Pancreas (tissue), 10 donors: ENCODE data around the gene UROS. TPM values are rescaled to one million over a fixed set of nuclear protein-coding genes. Genes with fewer than 3 reads are reported as not detected.

ENCODE experiments used
- ATAC-seq, 4 donors: fragments of 200-7000 bp; cut with Tn5 transposase; one replicate each; pipeline versions ENCODE4 v1.8.0 to v1.9.1; 2020; ENCODE audit warnings: mild to moderate bottlenecking in 4 of 4, moderate library complexity in 4 of 4
- DNase-seq, 6 donors: peaks; one replicate each; pipeline ENCODE4 v3.0.0-alpha.2; 2020
- FAIRE-seq: peaks from 2 replicates; lab custom pipeline; 2012; peaks lifted over from hg19 to GRCh38; lab: Jason Lieb, UNC
- H3K27ac ChIP-seq, 4 donors: fragments of 200-600 bp; sonication (generic); 1 replicate in 3 of 4; 2 replicates in 1 of 4; pipeline versions ENCODE4 v1.5.0 to v1.8.0; 2020
- H3K27me3 ChIP-seq, 4 donors: fragments of 200-600 bp; one replicate each; pipeline ENCODE4 v1.8.0; 2021
- H3K36me3 ChIP-seq, 3 donors: fragments of 200-600 bp; sonication (generic) in 1 of 3; one replicate each; pipeline versions ENCODE4 v1.5.0 to v1.8.0; 2020 to 2021
- H3K4me1 ChIP-seq, 3 donors: fragments of 200-600 bp; one replicate each; pipeline ENCODE4 v1.8.0; 2021
- H3K4me3 ChIP-seq, 4 donors: fragments of 200-600 bp; sonication (generic) in 2 of 4; one replicate each; pipeline versions ENCODE4 v1.5.0 to v1.8.0; 2020 to 2021
- H3K9me3 ChIP-seq, 4 donors: fragments of 200-600 bp; one replicate each; pipeline ENCODE4 v1.8.0; 2021
- WGBS, 2 donors: extraction: QIAGEN DNeasy Blood & Tissue Kit; methylation state at CpG; one replicate each; pipeline ENCODE4 v1.1.7; 2013; 5-methylcytosine and 5-hydroxymethylcytosine counted together
- intact Hi-C, 3 donors: fragments of 100-400 bp; cut with DNase I; formaldehyde crosslinking; loops; one replicate each; pipeline versions ENCODE4 v1.11.1 to v1.14.2; 2022
- polyA plus RNA-seq, 2 donors: library from polyadenylated mRNA; stranded (reverse); fragments of 200-250 nt; gene quantifications; one replicate each; pipeline ENCODE4 v1.2.3, GENCODE V29; 2013
- total RNA-seq, 6 donors: library from RNA; stranded (reverse); fragmentation: NEBNext Ultra II Directional in 4 of 6; extraction: Animal tissue kit (Norgen Biotek cat#: 25700) in 4 of 6; gene quantifications; one replicate each; pipeline versions ENCODE4 v1.2.1 to v1.2.4, GENCODE V29; 2021 to 2023
- TF ChIP-seq, protein P1 (sequence below), 4 donors: fragments of 200-600 bp; sonication (generic) in 3 of 4; IDR thresholded peaks; one replicate each; pipeline versions ENCODE4 v1.5.0 to v1.8.0; 2021; ENCODE audit warnings: antibody characterized with exemption in 4 of 4
- donor health status: healthy with polysubstance abuse.
- donor health status: DM: no; HTN: no; CAD: no; lungs with moderate emphysema.
- donor health status: DM: no; HTN: no; CAD: no.
- donor health status: control.
- donor health status: control.
- donor health status: Bipolar disorder and iron deficiency.
- donor health status: DM: yes; HTN: yes; CAD: no.
- donor health status: DM: no; HTN: no; CAD: no.
- donor health status: DM: no; HTN: no; CAD: no.
- donor health status: DM: yes; HTN: yes; CAD: no.

Gene UROS
- total and polyA plus RNA-seq, 8 donors = 12.8 to 34.4 (median 19.0) TPM

DNA sequence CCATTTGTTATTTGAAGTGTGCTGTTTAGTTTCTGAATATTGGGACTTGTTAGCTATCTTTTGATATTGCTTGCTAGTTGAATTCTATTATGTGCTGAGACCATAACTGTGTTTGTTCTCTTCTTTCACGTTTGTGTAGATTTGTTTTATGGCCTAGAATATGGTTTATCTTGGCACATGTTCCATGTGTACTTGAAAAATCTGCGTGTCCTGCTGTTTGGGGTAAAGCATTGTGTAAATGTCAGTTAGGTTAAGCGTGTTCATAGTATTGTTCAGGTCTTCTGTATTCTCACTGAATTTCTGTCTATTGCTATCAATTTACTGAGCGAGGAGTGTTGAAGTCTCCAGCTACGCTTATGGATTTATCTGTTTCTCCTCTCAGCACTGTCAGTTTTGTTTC lies 66.9 kb downstream of the UROS start:
- ATAC-seq (peak in 2 of 4 donors; percentile 51 to 56), DNase-seq (no peak)

DNA sequence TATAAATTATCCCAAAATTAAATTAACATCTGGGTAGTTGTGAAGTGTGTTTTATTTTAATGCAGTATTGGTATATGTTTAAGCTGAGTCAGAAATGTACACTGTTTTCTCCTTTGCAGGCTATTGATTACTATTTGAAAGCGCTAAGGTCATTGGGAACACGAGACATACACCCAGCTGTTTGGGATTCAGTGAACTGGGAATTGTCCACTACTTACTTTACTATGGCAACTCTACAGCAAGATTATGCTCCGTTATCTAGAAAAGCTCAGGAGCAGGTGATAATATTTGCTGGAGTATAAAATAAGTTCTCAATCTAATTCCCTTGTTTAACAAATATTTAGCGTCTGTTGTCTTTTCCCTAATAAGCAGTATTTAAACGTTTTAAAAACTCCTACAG lies 75.6 kb downstream of the UROS start:
- DNase-seq (peak in 1 of 6 donors; percentile 18), FAIRE-seq (no peak), ATAC-seq (peak; percentile 26 to 73 (median 44))
- no peak overlapping the region for H3K27ac ChIP-seq
- WGBS, 2 donors = 39 to 40% methylated on average over 5 of the region's 5 CpGs
- intact Hi-C loops = no loop called here
- no peaks in the 10 kb centered on the region for H3K27me3 ChIP-seq
- no peaks in the 10 kb centered on the region for H3K9me3 ChIP-seq
- H3K4me3 ChIP-seq = no peak overlapping the region
- peaks cover 0 to 83% (median 19%) of the 10 kb centered on the region in 3 donors for H3K36me3 ChIP-seq
- TF ChIP-seq, protein P1, sequence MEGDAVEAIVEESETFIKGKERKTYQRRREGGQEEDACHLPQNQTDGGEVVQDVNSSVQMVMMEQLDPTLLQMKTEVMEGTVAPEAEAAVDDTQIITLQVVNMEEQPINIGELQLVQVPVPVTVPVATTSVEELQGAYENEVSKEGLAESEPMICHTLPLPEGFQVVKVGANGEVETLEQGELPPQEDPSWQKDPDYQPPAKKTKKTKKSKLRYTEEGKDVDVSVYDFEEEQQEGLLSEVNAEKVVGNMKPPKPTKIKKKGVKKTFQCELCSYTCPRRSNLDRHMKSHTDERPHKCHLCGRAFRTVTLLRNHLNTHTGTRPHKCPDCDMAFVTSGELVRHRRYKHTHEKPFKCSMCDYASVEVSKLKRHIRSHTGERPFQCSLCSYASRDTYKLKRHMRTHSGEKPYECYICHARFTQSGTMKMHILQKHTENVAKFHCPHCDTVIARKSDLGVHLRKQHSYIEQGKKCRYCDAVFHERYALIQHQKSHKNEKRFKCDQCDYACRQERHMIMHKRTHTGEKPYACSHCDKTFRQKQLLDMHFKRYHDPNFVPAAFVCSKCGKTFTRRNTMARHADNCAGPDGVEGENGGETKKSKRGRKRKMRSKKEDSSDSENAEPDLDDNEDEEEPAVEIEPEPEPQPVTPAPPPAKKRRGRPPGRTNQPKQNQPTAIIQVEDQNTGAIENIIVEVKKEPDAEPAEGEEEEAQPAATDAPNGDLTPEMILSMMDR (IDR thresholded peaks at IDR 0.05) = no peak
- H3K4me1 ChIP-seq = peaks cover 0 to 7% (median 5%) of the 10 kb centered on the region in 3 donors

More for the DNA sequence above, 66.9 kb downstream of the UROS start:
- H3K36me3 ChIP-seq = peaks cover 0 to 35% (median 17%) of the 10 kb centered on the region in 3 donors
- no peaks in the 10 kb centered on the region for H3K27me3 ChIP-seq
- 45 to 51% methylated on average over 5 of the region's 5 CpGs for WGBS, 2 donors
- no peak overlapping the region for H3K4me3 ChIP-seq
- no peak overlapping the region for H3K27ac ChIP-seq
- H3K4me1 ChIP-seq = peaks cover 0 to 6% (median 0%) of the 10 kb centered on the region in 3 donors
- no peak for FAIRE-seq
- H3K9me3 ChIP-seq = no peaks in the 10 kb centered on the region
- intact Hi-C loops = no loop called here
- TF ChIP-seq, protein P1 (IDR thresholded peaks at IDR 0.05) = no peak

DNA sequence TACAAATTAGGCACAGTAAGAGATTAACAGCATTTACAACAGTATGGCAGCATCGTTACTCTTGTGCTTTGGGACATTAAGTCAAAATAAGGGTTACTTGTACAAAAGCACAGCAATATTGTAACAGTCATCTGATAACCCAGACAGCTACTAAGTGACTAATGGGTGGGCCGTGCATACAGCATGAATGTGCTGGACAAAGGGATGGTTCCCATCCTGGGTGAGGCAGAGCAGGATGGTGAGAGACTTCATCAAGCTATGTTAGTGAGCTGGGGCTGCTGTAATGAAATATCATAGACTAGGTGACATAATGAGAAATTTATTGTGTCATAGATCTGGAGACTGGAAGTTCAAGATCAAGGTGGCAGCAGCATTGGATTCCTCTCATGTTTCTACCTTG lies 78.1 kb downstream of the UROS start:
- Histone ChIP-seq H3K9me3 (no peaks in the 10 kb centered on the region), H3K27ac (no peak overlapping the region), H3K4me3 (no peak overlapping the region), H3K4me1 (peaks cover 0 to 7% (median 5%) of the 10 kb centered on the region in 3 donors), H3K36me3 (peaks cover 0 to 91% (median 26%) of the 10 kb centered on the region in 3 donors), H3K27me3 (no peaks in the 10 kb centered on the region)
- ATAC-seq (no peak), DNase-seq (no peak), FAIRE-seq (no peak)
- TF ChIP-seq, protein P1 (IDR thresholded peaks at IDR 0.05) = no peak
- WGBS, 2 donors = 97 to 99% methylated on average over 2 of the region's 2 CpGs
- intact Hi-C loops = no loop called here

DNA sequence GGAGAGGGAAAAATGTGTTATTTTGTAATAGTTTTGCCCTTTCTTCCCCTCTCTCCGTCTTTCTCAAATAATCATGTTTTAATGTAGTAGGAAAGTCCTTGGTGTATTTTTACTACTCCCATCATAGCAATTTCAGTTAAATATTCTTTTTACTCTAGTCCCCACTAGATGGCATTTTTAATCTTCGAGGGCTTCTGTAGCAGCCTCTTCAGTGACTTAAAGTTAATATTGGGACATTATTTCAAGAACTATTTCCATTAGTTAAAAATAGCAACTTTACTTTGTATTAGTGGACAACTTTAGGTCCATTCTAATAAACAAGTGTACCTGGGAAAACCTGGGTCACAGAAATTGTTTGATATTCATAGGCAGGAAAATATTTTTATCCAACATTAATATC lies 80.6 kb downstream of the UROS start:
- ATAC-seq (no peak), DNase-seq (no peak), FAIRE-seq (no peak)
- Histone ChIP-seq H3K27me3 (no peaks in the 10 kb centered on the region), H3K4me1 (peaks cover 0 to 7% (median 3%) of the 10 kb centered on the region in 3 donors), H3K9me3 (no peaks in the 10 kb centered on the region), H3K27ac (no peak overlapping the region), H3K36me3 (peaks cover 0 to 94% (median 49%) of the 10 kb centered on the region in 3 donors), H3K4me3 (no peak overlapping the region)
- TF ChIP-seq, protein P1 (IDR thresholded peaks at IDR 0.05) = no peak
- WGBS, 2 donors = 40 to 46% methylated on average over 2 of the region's 2 CpGs
- intact Hi-C loops = no loop called here

DNA sequence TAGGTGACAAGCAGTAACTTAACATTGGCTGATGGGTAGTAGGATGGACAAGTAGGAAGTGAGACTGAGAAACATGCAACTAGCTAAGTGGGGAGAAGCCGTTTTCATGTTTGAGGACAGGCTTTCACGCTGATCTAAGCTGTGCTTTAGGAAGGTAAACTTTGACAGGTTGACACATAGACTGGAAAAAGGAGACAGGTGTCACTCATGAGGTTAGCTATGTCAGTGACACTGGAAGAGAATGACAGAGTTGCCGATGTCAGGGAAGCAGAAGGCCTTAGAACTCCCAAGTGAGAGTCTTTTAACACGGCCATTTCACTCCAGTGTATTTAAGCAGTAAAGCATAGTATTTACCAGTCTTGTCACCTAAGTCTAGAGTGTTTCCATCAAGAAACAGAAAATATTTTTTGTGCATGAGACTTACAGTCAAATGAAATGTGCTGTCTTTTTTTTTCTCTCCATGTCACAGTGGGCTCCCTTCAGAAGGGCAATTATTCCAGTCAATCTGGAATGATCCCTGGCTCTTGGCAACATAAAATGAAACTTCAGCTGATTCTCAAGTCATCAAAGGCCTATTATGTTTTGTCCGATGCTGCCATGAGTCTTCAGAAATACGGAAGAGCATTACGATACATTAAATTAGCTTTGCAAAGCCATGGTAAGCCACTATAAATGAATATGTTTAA lies 82.9 kb downstream of the UROS start:
- Histone ChIP-seq H3K9me3 (no peaks in the 10 kb centered on the region), H3K36me3 (peaks cover 0 to 96% (median 55%) of the 10 kb centered on the region in 3 donors), H3K4me3 (no peak overlapping the region), H3K4me1 (no peaks in the 10 kb centered on the region), H3K27ac (no peak overlapping the region), H3K27me3 (no peaks in the 10 kb centered on the region)
- intact Hi-C loops = no loop called here
- ATAC-seq (no peak), FAIRE-seq (no peak), DNase-seq (no peak)
- TF ChIP-seq, protein P1 (IDR thresholded peaks at IDR 0.05) = no peak
- 88% methylated on average over 7 of the region's 7 CpGs for WGBS, 2 donors
